HepG2 (cell line): ENCODE data around the gene KDM1B. TPM values are rescaled to one million over a fixed set of nuclear protein-coding genes. Genes with fewer than 3 reads are reported as not detected.

Source experiments
- ARNTL ChIP-seq: sonication (generic); formaldehyde crosslinking; IDR thresholded peaks from 2 replicates; pipeline ENCODE4 v1.4.0; 2020; ENCODE audit warnings: mild to moderate bottlenecking, missing genetic modification reagents
- CHD4 ChIP-seq: fragments of 200-600 bp; sonication (generic); IDR thresholded peaks from 2 replicates; pipeline ENCODE4 v1.7.0; 2017; ENCODE audit warnings: mild to moderate bottlenecking, low read length, borderline replicate concordance
- CREM ChIP-seq, 2 experiments: sonication (generic) in 1 of 2; formaldehyde crosslinking in 1 of 2; IDR thresholded peaks; 2 replicates each; pipeline versions ENCODE4 v1.4.0 to v1.6.1; 2016 to 2020; ENCODE audit warnings: antibody characterized with exemption in 1 of 2, mild to moderate bottlenecking in 1 of 2, missing genetic modification reagents in 1 of 2
- EEA1 ChIP-seq: sonication (generic); formaldehyde crosslinking; IDR thresholded peaks from 2 replicates; pipeline ENCODE4 v1.5.1; 2020; ENCODE audit warnings: mild to moderate bottlenecking, missing genetic modification reagents, borderline replicate concordance
- EHMT2 ChIP-seq: fragments of 200-600 bp; sonication (generic); IDR thresholded peaks from 2 replicates; pipeline ENCODE4 v1.7.0; 2017; ENCODE audit warnings: antibody characterized with exemption, low read depth, low read length, borderline replicate concordance
- HINFP ChIP-seq: sonication (generic); formaldehyde crosslinking; IDR thresholded peaks from 2 replicates; pipeline ENCODE4 v1.4.0; 2020; ENCODE audit warnings: low read depth, mild to moderate bottlenecking, missing genetic modification reagents
- HOMEZ ChIP-seq: IDR thresholded peaks from 2 replicates; pipeline ENCODE4 v1.6.1; 2016; ENCODE audit warnings: low read depth
- HOXA7 ChIP-seq: sonication (generic); formaldehyde crosslinking; IDR thresholded peaks from 2 replicates; pipeline ENCODE4 v1.8.1; 2022; ENCODE audit warnings: mild to moderate bottlenecking, missing genetic modification reagents, moderate library complexity
- IRF1 ChIP-seq: sonication (generic); formaldehyde crosslinking; IDR thresholded peaks from 2 replicates; pipeline ENCODE4 v1.4.0; 2020; ENCODE audit warnings: low read depth, mild to moderate bottlenecking, missing genetic modification reagents
- PHF21A ChIP-seq: sonication (generic); formaldehyde crosslinking; IDR thresholded peaks from 2 replicates; pipeline ENCODE4 v1.5.0; 2020; ENCODE audit warnings: mild to moderate bottlenecking, missing genetic modification reagents
- PTBP1 ChIP-seq: fragments of 200-400 bp; formaldehyde crosslinking; IDR thresholded peaks from 2 replicates; pipeline ENCODE4 v1.6.1; 2018; ENCODE audit warnings: low read length, low read depth; ENCODE audit not compliant: poor library complexity, severe bottlenecking
- SALL2 ChIP-seq: sonication (generic); formaldehyde crosslinking; IDR thresholded peaks from 2 replicates; pipeline ENCODE4 v1.8.1; 2023; ENCODE audit warnings: mild to moderate bottlenecking, missing genetic modification reagents, inconsistent platforms
- SMARCC2 ChIP-seq: fragments of 450-650 bp; IDR thresholded peaks from 2 replicates; pipeline ENCODE4 v1.6.1; 2017; ENCODE audit warnings: antibody characterized with exemption, mild to moderate bottlenecking
- U2AF1 ChIP-seq: fragments of 200-400 bp; formaldehyde crosslinking; optimal IDR thresholded peaks from 2 replicates; pipeline ENCODE3; 2017; ENCODE audit warnings: mild to moderate bottlenecking, low read depth, low read length
- YEATS2 ChIP-seq: sonication (generic); formaldehyde crosslinking; IDR thresholded peaks from 2 replicates; pipeline ENCODE4 v1.4.0; 2020; ENCODE audit warnings: missing genetic modification reagents, borderline replicate concordance
- ZFYVE20 ChIP-seq: sonication (generic); formaldehyde crosslinking; IDR thresholded peaks from 2 replicates; pipeline ENCODE4 v1.8.0; 2023; ENCODE audit warnings: low read depth, mild to moderate bottlenecking, moderate library complexity, missing genetic modification reagents, borderline replicate concordance
- ZKSCAN1 ChIP-seq: fragments of 150-350 bp; IDR thresholded peaks from 2 replicates; pipeline ENCODE4 v1.6.1; 2014; ENCODE audit warnings: low read length
- ZNF136 ChIP-seq: sonication (generic); formaldehyde crosslinking; IDR thresholded peaks from 2 replicates; pipeline ENCODE4 v1.8.1; 2022; ENCODE audit warnings: low read depth, mild to moderate bottlenecking, moderate library complexity, missing genetic modification reagents
- ZNF263 ChIP-seq: sonication (generic); formaldehyde crosslinking; IDR thresholded peaks from 2 replicates; pipeline ENCODE4 v1.4.0; 2020; ENCODE audit warnings: missing genetic modification reagents
- ZNF597 ChIP-seq: sonication (generic); formaldehyde crosslinking; IDR thresholded peaks from 2 replicates; pipeline ENCODE4 v1.5.0; 2020; ENCODE audit warnings: missing genetic modification reagents
- ZNF607 ChIP-seq: sonication (generic); formaldehyde crosslinking; IDR thresholded peaks from 2 replicates; pipeline ENCODE4 v1.5.1; 2020; ENCODE audit warnings: missing genetic modification reagents, mild to moderate bottlenecking, borderline replicate concordance
- ZXDC ChIP-seq: sonication (generic); formaldehyde crosslinking; IDR thresholded peaks from 2 replicates; pipeline ENCODE4 v1.5.0; 2020; ENCODE audit warnings: mild to moderate bottlenecking, missing genetic modification reagents
- polyA plus RNA-seq, 8 experiments: library from polyadenylated mRNA; depleted of rRNA in 3 of 8; stranded (reverse) in 7 of 8; unstranded in 1 of 8; fragments of >200 nt; fragmentation: Illumina TruSeq in 4 of 8; extraction: Trizol in 4 of 8; gene quantifications; 2 replicates each; pipeline versions ENCODE4 v1.2.1 to v1.2.3, GENCODE V29; 2011 to 2016; ENCODE audit warnings: low read depth in 4 of 8, missing spikeins in 1 of 8, mixed read lengths in 1 of 8; ENCODE audit not compliant: insufficient read depth in 1 of 8
- total RNA-seq, 5 experiments: library from RNA; depleted of rRNA; stranded (reverse); fragments of >200 nt; fragmentation: Illumina TruSeq; extraction: Trizol; gene quantifications; 2 replicates each; pipeline ENCODE4 v1.2.3, GENCODE V29; 2016; ENCODE audit warnings: low read depth in 1 of 5

KDM1B gene
- total and polyA plus RNA-seq, 2 of the 13 experiments (the other 11 are each of a cell fraction or from before 2014, with no cell fraction given), result 9.8 to 13.2 TPM

- TF ChIP-seq PHF21A (CRISPR knock-in tag) (no peak), IRF1 (CRISPR knock-in tag) (no peak), U2AF1 (no peak), ZNF136 (no peak), SALL2 (CRISPR knock-in tag) (peak; percentile 49; the same call in 1 of the 2 replicates), ZKSCAN1 (no peak), CHD4 (no peak), ARNTL (CRISPR knock-in tag) (peak; percentile 35; the same call in 1 of the 2 replicates), CREM (IDR thresholded peaks at IDR 0.05) (no peak), CREM (CRISPR knock-in tag; IDR thresholded peaks at IDR 0.05) (no peak), ZFYVE20 (no peak), YEATS2 (CRISPR knock-in tag) (peak; percentile 67; the same call in 1 of the 2 replicates), HINFP (CRISPR knock-in tag) (no peak), ZNF607 (peak; percentile 14; the same call in 1 of the 2 replicates), PTBP1 (no peak), HOXA7 (CRISPR knock-in tag) (no peak), HOMEZ (peak; percentile 87), ZNF597 (CRISPR knock-in tag) (no peak), SMARCC2 (no peak), EHMT2 (no peak), EEA1 (CRISPR knock-in tag) (no peak; the same call in 1 of the 2 replicates), ZXDC (CRISPR knock-in tag) (no peak; the same call in 1 of the 2 replicates), ZNF263 (CRISPR knock-in tag) (no peak)
Observed at GRCh38 chr6:18155150-18155863, at the start of gene KDM1B (continued).
